HEK293 (cell line): ENCODE results near the gene HPS6.
A peak's percentile ranks its signal among the peaks of the same experiment; 100 is the strongest.

Experiments used
- GLI4 ChIP-seq: fragments of 450-650 bp; formaldehyde crosslinking; IDR thresholded peaks from 2 replicates; pipeline ENCODE4 v1.5.1; 2016; ENCODE audit warnings: missing biosample characterization, missing genetic modification characterization
- KLF1 ChIP-seq: fragments of 450-650 bp; formaldehyde crosslinking; IDR thresholded peaks from 2 replicates; pipeline ENCODE4 v1.5.1; 2016; ENCODE audit warnings: missing biosample characterization, missing genetic modification characterization
- KLF8 ChIP-seq: fragments of 450-650 bp; formaldehyde crosslinking; IDR thresholded peaks from 2 replicates; pipeline ENCODE4 v1.5.1; 2016; ENCODE audit warnings: missing biosample characterization, missing genetic modification characterization
- KLF9 ChIP-seq: fragments of 450-650 bp; formaldehyde crosslinking; IDR thresholded peaks from 2 replicates; pipeline ENCODE4 v1.5.1; 2016; ENCODE audit warnings: missing biosample characterization, missing genetic modification characterization, low read depth
- PATZ1 ChIP-seq: fragments of 450-650 bp; formaldehyde crosslinking; IDR thresholded peaks from 2 replicates; pipeline ENCODE4 v1.5.1; 2016; ENCODE audit warnings: missing biosample characterization, missing genetic modification characterization
- SCRT1 ChIP-seq: fragments of 450-650 bp; formaldehyde crosslinking; IDR thresholded peaks from 2 replicates; pipeline ENCODE4 v1.5.1; 2016; ENCODE audit warnings: missing biosample characterization, missing genetic modification characterization, borderline replicate concordance
- SP3 ChIP-seq: fragments of 450-650 bp; formaldehyde crosslinking; IDR thresholded peaks from 2 replicates; pipeline ENCODE4 v1.5.1; 2016; ENCODE audit warnings: missing biosample characterization, missing genetic modification characterization
- WT1 ChIP-seq: fragments of 450-650 bp; formaldehyde crosslinking; IDR thresholded peaks from 2 replicates; pipeline ENCODE4 v1.5.1; 2016; ENCODE audit warnings: missing biosample characterization, missing genetic modification characterization
- ZBTB11 ChIP-seq: fragments of 450-650 bp; formaldehyde crosslinking; conservative IDR thresholded peaks from 2 replicates; pipeline ENCODE4 v1.5.1; 2016; ENCODE audit warnings: low read depth, missing biosample characterization, missing genetic modification characterization
- ZBTB17 ChIP-seq: fragments of 450-650 bp; formaldehyde crosslinking; IDR thresholded peaks from 2 replicates; pipeline ENCODE4 v1.5.1; 2016; ENCODE audit warnings: missing biosample characterization, missing genetic modification characterization
- ZBTB26 ChIP-seq: fragments of 450-650 bp; formaldehyde crosslinking; optimal IDR thresholded peaks from 2 replicates; pipeline ENCODE3; 2016; ENCODE audit warnings: missing biosample characterization, mild to moderate bottlenecking, missing genetic modification characterization
- ZFP37 ChIP-seq: fragments of 450-650 bp; formaldehyde crosslinking; IDR thresholded peaks from 2 replicates; pipeline ENCODE4 v1.5.1; 2016; ENCODE audit warnings: missing biosample characterization, missing genetic modification characterization
- ZNF18 ChIP-seq: fragments of 450-650 bp; formaldehyde crosslinking; IDR thresholded peaks from 2 replicates; pipeline ENCODE4 v1.5.1; 2016; ENCODE audit warnings: missing biosample characterization, missing genetic modification characterization
- ZNF302 ChIP-seq: fragments of 450-650 bp; formaldehyde crosslinking; IDR thresholded peaks from 2 replicates; pipeline ENCODE4 v1.5.1; 2016; ENCODE audit warnings: missing biosample characterization, missing genetic modification characterization, low read depth
- ZNF366 ChIP-seq: fragments of 450-650 bp; formaldehyde crosslinking; conservative IDR thresholded peaks from 2 replicates; pipeline ENCODE4 v1.5.1; 2016; ENCODE audit warnings: missing biosample characterization, missing genetic modification characterization
- ZNF37A ChIP-seq: fragments of 450-650 bp; IDR thresholded peaks from 2 replicates; pipeline ENCODE4 v1.5.1; 2018; ENCODE audit warnings: missing biosample characterization, missing genetic modification characterization
- ZNF513 ChIP-seq: fragments of 450-650 bp; IDR thresholded peaks from 2 replicates; pipeline ENCODE4 v1.5.1; 2018; ENCODE audit warnings: missing biosample characterization, missing genetic modification characterization
- ZNF544 ChIP-seq: fragments of 450-650 bp; formaldehyde crosslinking; IDR thresholded peaks from 2 replicates; pipeline ENCODE4 v1.5.0; 2017; ENCODE audit warnings: missing biosample characterization, missing genetic modification characterization
- ZNF571 ChIP-seq: fragments of 450-650 bp; formaldehyde crosslinking; IDR thresholded peaks from 2 replicates; pipeline ENCODE4 v1.5.0; 2017; ENCODE audit warnings: missing biosample characterization, missing genetic modification characterization
- ZNF585B ChIP-seq: fragments of 450-650 bp; formaldehyde crosslinking; IDR thresholded peaks from 2 replicates; pipeline ENCODE4 v1.5.1; 2016; ENCODE audit warnings: missing biosample characterization, missing genetic modification characterization
- ZNF629 ChIP-seq: fragments of 450-650 bp; formaldehyde crosslinking; IDR thresholded peaks from 2 replicates; pipeline ENCODE4 v1.5.1; 2017; ENCODE audit warnings: missing biosample characterization, missing genetic modification characterization
- ZNF76 ChIP-seq: fragments of 450-650 bp; formaldehyde crosslinking; IDR thresholded peaks from 2 replicates; pipeline ENCODE4; 2016; ENCODE audit warnings: low read depth, missing biosample characterization, missing genetic modification characterization, borderline replicate concordance
- ZNF768 ChIP-seq: fragments of 450-650 bp; formaldehyde crosslinking; IDR thresholded peaks from 2 replicates; pipeline ENCODE4 v1.5.1; 2018; ENCODE audit warnings: missing biosample characterization, mild to moderate bottlenecking, missing genetic modification characterization
- ZNF785 ChIP-seq: fragments of 450-650 bp; formaldehyde crosslinking; IDR thresholded peaks from 2 replicates; pipeline ENCODE4 v1.5.1; 2016; ENCODE audit warnings: missing biosample characterization, missing genetic modification characterization
- ZNF837 ChIP-seq: fragments of 450-650 bp; formaldehyde crosslinking; IDR thresholded peaks from 2 replicates; pipeline ENCODE4 v1.5.1; 2016; ENCODE audit warnings: missing biosample characterization, missing genetic modification characterization
- ZSCAN4 ChIP-seq: fragments of 450-650 bp; formaldehyde crosslinking; IDR thresholded peaks from 2 replicates; pipeline ENCODE4 v1.5.1; 2017; ENCODE audit warnings: missing biosample characterization, missing genetic modification characterization

HPS6 gene

GRCh38 chr10:102114861-102115618, 49.9 kb downstream of the HPS6 start (continued):
- peak; percentile 99 for TF ChIP-seq PATZ1 (tag by site-specific recombination)
- TF ChIP-seq GLI4, result no peak
- peak; percentile 80 for TF ChIP-seq KLF1 (tag by site-specific recombination)
- no peak for TF ChIP-seq ZNF37A (tag by site-specific recombination)
- TF ChIP-seq SP3 (tag by site-specific recombination), result peak; percentile 97
- TF ChIP-seq ZNF302 (tag by site-specific recombination), result no peak
- peak; percentile 13 for TF ChIP-seq ZBTB26 (tag by site-specific recombination)
- no peak for TF ChIP-seq ZNF837 (tag by site-specific recombination)
- peak; percentile 78 for TF ChIP-seq ZNF18 (tag by site-specific recombination)
- peak; percentile 95 for TF ChIP-seq KLF9 (tag by site-specific recombination)
- TF ChIP-seq ZFP37 (tag by site-specific recombination), result no peak
- peak; percentile 98 for TF ChIP-seq ZNF366
- TF ChIP-seq ZNF785, result no peak
- TF ChIP-seq ZBTB11, result peak; percentile 20; the same call in 1 of the 2 replicates
- no peak for TF ChIP-seq SCRT1 (tag by site-specific recombination)
- TF ChIP-seq ZNF768 (tag by site-specific recombination), result no peak
- peak; percentile 56; the same call in 1 of the 2 replicates for TF ChIP-seq WT1 (tag by site-specific recombination)
- peak; percentile 89 for TF ChIP-seq ZBTB17 (tag by site-specific recombination)
- TF ChIP-seq ZNF629 (tag by site-specific recombination), result peak; percentile 39; the same call in 1 of the 2 replicates
- TF ChIP-seq ZSCAN4 (tag by site-specific recombination), result no peak
- TF ChIP-seq ZNF585B (tag by site-specific recombination), result no peak
- peak; percentile 99 for TF ChIP-seq KLF8 (tag by site-specific recombination)
- no peak for TF ChIP-seq ZNF571
- TF ChIP-seq ZNF513, result peak; percentile 85
- TF ChIP-seq ZNF544 (tag by site-specific recombination), result no peak
- TF ChIP-seq ZNF76, result 0 out of 2 replicates have a peak, but pooled peaks have one; percentile 38
